H9 (cell line): ENCODE data around the gene CARMIL3. TPM values are rescaled to one million over a fixed set of nuclear protein-coding genes. Genes with fewer than 3 reads are reported as not detected.
"Not testable (repeated sequence)": the region's sequence is repeated elsewhere in the genome, so short reads cannot be mapped to it uniquely, and the experiment has no call there.

Source experiments
- DNase-seq: peaks from one replicate; pipeline ENCODE4 v3.0.0-alpha.2; 2017
- H2AFZ ChIP-seq: one replicate; pipeline ENCODE4 v1.6.1; 2013; ENCODE audit warnings: mild to moderate bottlenecking, low read length, control low read depth, moderate library complexity
- H2AK5ac ChIP-seq: 2 replicates; pipeline ENCODE4 v1.6.1; 2013; ENCODE audit warnings: low read length, control low read depth, mixed read lengths; ENCODE audit not compliant: insufficient read length
- H2BK120ac ChIP-seq: one replicate; pipeline ENCODE4 v1.6.1; 2013; ENCODE audit warnings: low read depth, mild to moderate bottlenecking, low read length, control low read depth, inconsistent platforms; ENCODE audit not compliant: poor library complexity, severe bottlenecking
- H2BK12ac ChIP-seq: 2 replicates; pipeline ENCODE4 v1.6.1; 2013; ENCODE audit warnings: low read length, control low read depth, mixed read lengths, low read depth; ENCODE audit not compliant: insufficient read length
- H2BK15ac ChIP-seq: 2 replicates; pipeline ENCODE4 v1.6.1; 2013; ENCODE audit warnings: low read depth, low read length, control low read depth
- H2BK20ac ChIP-seq: one replicate; pipeline ENCODE4 v1.6.1; 2013; ENCODE audit warnings: low read depth, mild to moderate bottlenecking, low read length, control low read depth, inconsistent platforms; ENCODE audit not compliant: poor library complexity, severe bottlenecking
- H2BK5ac ChIP-seq: 2 replicates; pipeline ENCODE4 v1.6.1; 2013; ENCODE audit warnings: low read length, control low read depth, mixed read lengths; ENCODE audit not compliant: insufficient read length
- H3K14ac ChIP-seq: 2 replicates; pipeline ENCODE4 v1.6.1; 2013; ENCODE audit warnings: low read length, control low read depth; ENCODE audit not compliant: insufficient read depth
- H3K18ac ChIP-seq: 2 replicates; pipeline ENCODE4 v1.6.1; 2013; ENCODE audit warnings: low read depth, mild to moderate bottlenecking, mixed read lengths, low read length, control low read depth; ENCODE audit not compliant: insufficient read length
- H3K23ac ChIP-seq: 2 replicates; pipeline ENCODE4 v1.6.1; 2013; ENCODE audit warnings: low read length, control low read depth, mixed read lengths, low read depth; ENCODE audit not compliant: insufficient read length
- H3K23me2 ChIP-seq: 2 replicates; pipeline ENCODE4 v1.6.1; 2013; ENCODE audit warnings: low read depth, mild to moderate bottlenecking, mixed read lengths, low read length, control low read depth; ENCODE audit not compliant: insufficient read length, poor library complexity, severe bottlenecking
- H3K27ac ChIP-seq: 2 replicates; pipeline ENCODE4 v1.5.1; 2013; ENCODE audit warnings: low read length, control low read depth, mixed read lengths, low read depth; ENCODE audit not compliant: insufficient read length
- H3K27me3 ChIP-seq: 2 replicates; pipeline ENCODE4 v1.6.1; 2013; ENCODE audit warnings: low read length, control low read depth, inconsistent platforms; ENCODE audit not compliant: insufficient read depth
- H3K4ac ChIP-seq: 2 replicates; pipeline ENCODE4 v1.6.1; 2013; ENCODE audit warnings: low read depth, mild to moderate bottlenecking, control low read depth, inconsistent platforms, low read length, moderate library complexity
- H3K4me1 ChIP-seq: 2 replicates; pipeline ENCODE4 v1.6.1; 2013; ENCODE audit warnings: low read length, control low read depth, inconsistent platforms; ENCODE audit not compliant: insufficient read depth
- H3K4me2 ChIP-seq: 2 replicates; pipeline ENCODE4 v1.6.1; 2013; ENCODE audit warnings: low read length, control low read depth, mixed read lengths; ENCODE audit not compliant: insufficient read length, insufficient read depth
- H3K56ac ChIP-seq: 2 replicates; pipeline ENCODE4 v1.6.1; 2013; ENCODE audit warnings: low read depth, mild to moderate bottlenecking, mixed read lengths, low read length, control low read depth; ENCODE audit not compliant: insufficient read length
- H3K79me1 ChIP-seq: 2 replicates; pipeline ENCODE4 v1.6.1; 2013; ENCODE audit warnings: low read depth, mild to moderate bottlenecking, moderate library complexity, low read length, control low read depth, inconsistent platforms; ENCODE audit not compliant: insufficient read depth, poor library complexity, severe bottlenecking
- H3K79me2 ChIP-seq: 2 replicates; pipeline ENCODE4 v1.6.1; 2013; ENCODE audit warnings: low read length, control low read depth, inconsistent platforms; ENCODE audit not compliant: insufficient read depth
- H3K9ac ChIP-seq: 2 replicates; pipeline ENCODE4 v1.6.1; 2013; ENCODE audit warnings: low read length, control low read depth, mixed read lengths; ENCODE audit not compliant: insufficient read length; ENCODE audit errors: extremely low read depth
- H3K9me3 ChIP-seq: one replicate; pipeline ENCODE4 v1.6.1; 2013; ENCODE audit warnings: low read depth, low read length, inconsistent platforms; ENCODE audit not compliant: control insufficient read depth
- H3T11ph ChIP-seq: one replicate; pipeline ENCODE4 v1.6.1; 2013; ENCODE audit warnings: mild to moderate bottlenecking, low read length, control low read depth, inconsistent platforms
- H4K20me1 ChIP-seq: one replicate; pipeline ENCODE4 v1.6.1; 2013; ENCODE audit not compliant: control insufficient read depth, insufficient read length, insufficient read depth
- H4K5ac ChIP-seq: 2 replicates; pipeline ENCODE4 v1.6.1; 2013; ENCODE audit warnings: low read depth, mild to moderate bottlenecking, mixed read lengths, low read length, control low read depth; ENCODE audit not compliant: insufficient read length
- H4K8ac ChIP-seq: replicated peaks from 2 replicates; pipeline ENCODE4 v1.6.1; 2013; ENCODE audit warnings: low read length, control low read depth, mixed read lengths, low read depth; ENCODE audit not compliant: insufficient read length
- H4K91ac ChIP-seq: 2 replicates; pipeline ENCODE4 v1.6.1; 2013; ENCODE audit warnings: low read depth, mild to moderate bottlenecking, moderate library complexity, mixed read lengths, low read length, control low read depth; ENCODE audit not compliant: insufficient read length
- H3K27ac Mint-ChIP-seq, 3 experiments: 2 replicates in 2 of 3; 3 replicates in 1 of 3; pipeline ENCODE4 v1.8.0; 2020 to 2021; ENCODE audit warnings: mixed read lengths in 3 of 3, mild to moderate bottlenecking in 1 of 3, moderate library complexity in 1 of 3
- H3K27me3 Mint-ChIP-seq: 2 replicates; pipeline ENCODE4 v1.8.0; 2021; ENCODE audit warnings: low read depth, mild to moderate bottlenecking, moderate library complexity, mixed read lengths
- H3K36me3 Mint-ChIP-seq, 3 experiments: 2 replicates in 2 of 3; 3 replicates in 1 of 3; pipeline ENCODE4 v1.8.0; 2020 to 2021; ENCODE audit warnings: low read depth in 3 of 3, mixed read lengths in 3 of 3; ENCODE audit not compliant: insufficient read depth in 1 of 3
- H3K4me1 Mint-ChIP-seq, 2 experiments: 2 replicates each; pipeline ENCODE4 v1.8.0; 2020; ENCODE audit warnings: mixed read lengths in 2 of 2
- H3K4me3 Mint-ChIP-seq, 2 experiments: 2 replicates in 1 of 2; 3 replicates in 1 of 2; pipeline ENCODE4 v1.8.0; 2020 to 2021; ENCODE audit warnings: mild to moderate bottlenecking in 2 of 2, mixed read lengths in 2 of 2, moderate library complexity in 1 of 2
- H3K9me3 Mint-ChIP-seq, 2 experiments: 2 replicates in 1 of 2; 3 replicates in 1 of 2; pipeline ENCODE4 v1.8.0; 2020; ENCODE audit warnings: mild to moderate bottlenecking in 2 of 2, mixed read lengths in 2 of 2, moderate library complexity in 1 of 2
- WGBS: extraction: QIAGEN DNeasy Blood & Tissue Kit; methylation state at CpG from one replicate; pipeline ENCODE4 v1.1.7; 2013; ENCODE audit warnings: missing lambda C conversion rate, low lambda C conversion rate, mixed read lengths; ENCODE audit not compliant: insufficient read length; ENCODE audit errors: extremely low coverage; 5-methylcytosine and 5-hydroxymethylcytosine counted together
- total RNA-seq: library from RNA; stranded (reverse); gene quantifications from 2 replicates; pipeline ENCODE4 v1.2.1, GENCODE V29; 2021

The CARMIL3 gene
- total RNA-seq, 1 experiment from 2014 or later = 5.8 TPM

DNA sequence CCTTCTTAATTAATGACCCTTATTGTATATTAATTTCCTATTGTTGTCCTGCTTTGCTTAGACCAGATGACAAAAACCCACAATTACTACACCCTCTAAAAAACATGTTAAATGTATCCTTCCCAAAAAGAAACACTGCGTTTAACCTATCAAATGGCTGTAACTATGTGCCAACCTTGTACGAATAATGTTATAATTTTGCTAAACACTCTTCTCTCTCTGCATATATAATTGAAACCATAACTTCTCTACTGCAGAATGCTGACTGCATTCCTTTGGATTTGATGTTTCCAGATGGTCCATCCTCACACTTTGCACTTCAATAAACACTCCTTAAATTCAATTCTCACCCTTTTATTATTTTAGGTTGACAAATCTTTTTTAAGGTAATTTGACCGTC is 31.3 kb upstream of the CARMIL3 start:
- not testable (repeated sequence) for H2AFZ ChIP-seq, H3K4ac ChIP-seq, H3K4me1 ChIP-seq, H4K8ac ChIP-seq, H2BK12ac ChIP-seq, H3K79me1 ChIP-seq, H3K23ac ChIP-seq, H4K20me1 ChIP-seq, H3K79me2 ChIP-seq, H2BK15ac ChIP-seq, H3K4me3 Mint-ChIP-seq, H3K4me2 ChIP-seq, H4K5ac ChIP-seq, DNase-seq, H3K9ac ChIP-seq, H2AK5ac ChIP-seq, H3K36me3 Mint-ChIP-seq, H3K23me2 ChIP-seq, H2BK20ac ChIP-seq, H2BK120ac ChIP-seq, H3K27me3 ChIP-seq, H3K56ac ChIP-seq, H4K91ac ChIP-seq, H3T11ph ChIP-seq, H2BK5ac ChIP-seq, H3K14ac ChIP-seq, H3K18ac ChIP-seq, H3K9me3 ChIP-seq, H3K27ac ChIP-seq, H3K27ac Mint-ChIP-seq, H3K4me1 Mint-ChIP-seq
- WGBS = no CpG with 5 or more reads among the region's 3 CpGs
- H3K9me3 Mint-ChIP-seq = peaks cover 11 to 19% of the 10 kb centered on the region in 2 experiments; a peak in 4 of 5 replicates
- H3K27me3 Mint-ChIP-seq = peaks cover 39% of the 10 kb centered on the region

DNA sequence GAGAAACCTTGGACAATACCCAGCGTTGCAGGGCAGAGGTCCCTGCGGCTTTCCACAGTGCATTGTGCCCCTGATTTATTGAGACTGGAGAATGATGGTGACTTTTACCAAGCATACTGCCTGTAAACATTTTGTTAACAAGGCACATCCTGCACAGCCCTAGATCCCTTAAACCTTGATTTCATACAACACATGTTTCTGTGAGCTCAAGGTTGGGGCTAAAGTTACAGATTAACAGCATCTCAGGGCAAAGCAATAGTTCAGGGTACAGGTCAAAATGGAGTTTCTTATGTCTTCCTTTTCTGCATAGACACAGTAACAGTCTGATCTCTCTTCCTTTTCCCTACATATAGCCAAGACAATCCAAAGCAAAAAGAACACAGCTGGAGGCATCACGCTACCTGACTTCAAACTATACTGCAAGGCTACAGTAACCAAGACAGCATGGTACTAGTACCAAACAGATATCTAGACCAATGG is 26.8 kb upstream of the CARMIL3 start:
- H3K27ac ChIP-seq, H3K23me2 ChIP-seq, H3K79me1 ChIP-seq, H3K23ac ChIP-seq, H2BK20ac ChIP-seq, H3T11ph ChIP-seq, H3K9ac ChIP-seq, H4K5ac ChIP-seq, H3K4me1 ChIP-seq, H3K56ac ChIP-seq, H3K9me3 ChIP-seq, H2AK5ac ChIP-seq, H3K36me3 Mint-ChIP-seq, H4K8ac ChIP-seq, H3K4ac ChIP-seq, H2BK120ac ChIP-seq, H2BK5ac ChIP-seq, H3K4me1 Mint-ChIP-seq, H4K91ac ChIP-seq, DNase-seq, H3K9me3 Mint-ChIP-seq, H3K4me2 ChIP-seq, H2AFZ ChIP-seq, H4K20me1 ChIP-seq, H3K14ac ChIP-seq, H3K27ac Mint-ChIP-seq, H2BK15ac ChIP-seq, H3K4me3 Mint-ChIP-seq, H3K18ac ChIP-seq, H3K27me3 ChIP-seq, H3K79me2 ChIP-seq, H2BK12ac ChIP-seq: not testable (repeated sequence)
- H3K27me3 Mint-ChIP-seq = peaks cover 41% of the 10 kb centered on the region
- no CpG with 5 or more reads among the region's 3 CpGs for WGBS
